Activated CD8-positive, alpha-beta T cell treated with anti-CD3 and anti-CD28 coated beads, Interleukin-2, amount 10 ng/mL, durations not matched to agents 7 days and 5 days (primary cell): Measurements from ENCODE around the gene NUTM2G. TPM values are rescaled to one million over a fixed set of nuclear protein-coding genes. Genes with fewer than 3 reads are reported as not detected.
"Not testable (repeated sequence)": the region's sequence is repeated elsewhere in the genome, so short reads cannot be mapped to it uniquely, and the experiment has no call there.

Experiments
- ATAC-seq: fragments of 150-1000 bp; cut with Tn5 transposase; one replicate; pipeline ENCODE4 v1.10.0; 2021; ENCODE audit warnings: moderate library complexity
- CTCF ChIA-PET: fragments of 350-600 bp; sonication (Branson Sonifier 250); formaldehyde crosslinking; loops from one replicate; lab custom pipeline; 2021; ENCODE audit warnings: antibody characterized with exemption; lab: Charles Lee
- POLR2A ChIA-PET: fragments of 350-600 bp; sonication (Branson Sonifier 250); formaldehyde crosslinking; loops from one replicate; lab custom pipeline; 2021; ENCODE audit warnings: antibody characterized with exemption; lab: Charles Lee
- DNase-seq: peaks from one replicate; pipeline ENCODE4 v3.0.0-alpha.2; 2020
- H3K27ac Mint-ChIP-seq: one replicate; pipeline ENCODE4 v1.8.0; 2021; ENCODE audit warnings: mild to moderate bottlenecking, mixed read lengths
- H3K27me3 Mint-ChIP-seq: one replicate; pipeline ENCODE4 v1.8.0; 2021; ENCODE audit warnings: low read depth, mixed read lengths
- H3K36me3 Mint-ChIP-seq: one replicate; pipeline ENCODE4 v1.8.0; 2021; ENCODE audit warnings: low read depth, mixed read lengths
- H3K4me1 Mint-ChIP-seq: one replicate; pipeline ENCODE4 v1.8.0; 2021; ENCODE audit warnings: low read depth, mixed read lengths
- H3K4me3 Mint-ChIP-seq: one replicate; pipeline ENCODE4 v1.8.0; 2021; ENCODE audit warnings: mild to moderate bottlenecking, mixed read lengths
- H3K9me3 Mint-ChIP-seq: one replicate; pipeline ENCODE4 v1.8.0; 2022; ENCODE audit warnings: mixed read lengths; ENCODE audit not compliant: insufficient read depth
- total RNA-seq, 2 experiments: library from RNA; stranded (reverse); gene quantifications; one replicate each; pipeline ENCODE4 v1.2.3, GENCODE V29; 2021

NUTM2G gene
- total RNA-seq, 2 experiments from 2014 or later = not detected

DNA sequence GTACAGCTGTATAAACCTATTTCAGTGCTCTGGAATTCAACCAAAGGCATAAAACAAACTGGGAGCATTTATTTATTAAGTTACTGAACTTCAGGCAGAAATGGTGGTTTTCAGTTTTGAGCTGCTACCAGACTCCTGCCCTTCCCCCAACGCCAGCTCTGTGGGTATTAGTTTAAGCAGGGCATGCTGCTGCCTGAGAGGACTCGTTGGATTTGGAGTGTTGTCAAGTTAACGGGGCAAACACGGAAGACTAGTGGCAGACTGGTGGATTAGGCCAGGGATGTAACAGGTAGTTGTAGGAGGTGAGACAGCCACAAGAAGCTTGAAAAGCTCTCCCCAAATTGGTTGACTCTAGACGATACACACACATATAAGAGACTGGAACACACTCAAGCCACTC, 38.9 kb downstream of the NUTM2G start:
- H3K4me3 Mint-ChIP-seq, DNase-seq, H3K36me3 Mint-ChIP-seq, H3K9me3 Mint-ChIP-seq, H3K27ac Mint-ChIP-seq, H3K27me3 Mint-ChIP-seq, CTCF ChIA-PET, H3K4me1 Mint-ChIP-seq, ATAC-seq, POLR2A ChIA-PET: not testable (repeated sequence)

DNA sequence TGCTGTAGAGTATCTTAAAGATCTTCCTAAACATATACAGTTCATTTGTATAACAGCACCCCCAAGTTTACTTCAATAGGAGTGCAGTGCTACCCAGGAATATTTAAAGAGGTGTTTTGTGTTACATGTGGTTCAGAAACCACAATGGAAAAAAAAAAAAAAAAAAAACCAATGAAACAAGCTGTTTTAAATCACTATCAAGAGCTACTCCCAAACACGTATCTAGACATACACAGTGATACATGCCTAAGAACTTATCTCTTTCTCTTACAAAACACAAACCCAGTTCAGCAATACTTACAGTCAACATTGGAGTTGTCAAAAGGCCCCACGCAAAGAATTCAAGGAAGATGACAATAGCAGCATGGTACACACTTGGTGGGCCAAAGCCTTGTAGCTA, 43.9 kb downstream of the NUTM2G start:
- CTCF ChIA-PET, H3K4me3 Mint-ChIP-seq, POLR2A ChIA-PET, H3K27me3 Mint-ChIP-seq, H3K9me3 Mint-ChIP-seq, H3K27ac Mint-ChIP-seq, DNase-seq: not testable (repeated sequence)
- ATAC-seq = peak; percentile 36
- H3K36me3 Mint-ChIP-seq = peaks cover 11% of the 10 kb centered on the region
- H3K4me1 Mint-ChIP-seq = peaks cover 16% of the 10 kb centered on the region

GRCh38 chr9:96974037-96974436, 45.4 kb downstream of the NUTM2G start:
- H3K4me1 Mint-ChIP-seq = peaks cover 14% of the 10 kb centered on the region
- H3K36me3 Mint-ChIP-seq, POLR2A ChIA-PET, H3K4me3 Mint-ChIP-seq, ATAC-seq, H3K27ac Mint-ChIP-seq, CTCF ChIA-PET, DNase-seq, H3K9me3 Mint-ChIP-seq, H3K27me3 Mint-ChIP-seq: not testable (repeated sequence)

- H3K36me3 Mint-ChIP-seq, ATAC-seq, CTCF ChIA-PET, H3K9me3 Mint-ChIP-seq, POLR2A ChIA-PET, DNase-seq, H3K27me3 Mint-ChIP-seq, H3K4me3 Mint-ChIP-seq, H3K4me1 Mint-ChIP-seq, H3K27ac Mint-ChIP-seq: not testable (repeated sequence)
Observed at GRCh38 chr9:96983496-96984122, 55.0 kb downstream of the NUTM2G start.

GRCh38 chr9:96984139-96984538, 55.5 kb downstream of the NUTM2G start:
- DNase-seq, H3K4me1 Mint-ChIP-seq, H3K27me3 Mint-ChIP-seq, H3K9me3 Mint-ChIP-seq, H3K36me3 Mint-ChIP-seq, H3K27ac Mint-ChIP-seq, POLR2A ChIA-PET, ATAC-seq, H3K4me3 Mint-ChIP-seq, CTCF ChIA-PET: not testable (repeated sequence)

GRCh38 chr9:96984887-96985286, 56.2 kb downstream of the NUTM2G start:
- H3K4me3 Mint-ChIP-seq, POLR2A ChIA-PET, H3K4me1 Mint-ChIP-seq, CTCF ChIA-PET, H3K36me3 Mint-ChIP-seq, ATAC-seq, H3K27me3 Mint-ChIP-seq, H3K9me3 Mint-ChIP-seq, H3K27ac Mint-ChIP-seq, DNase-seq: not testable (repeated sequence)

Other genes starting within 250 kb of the NUTM2G start
- gene ZNF510, start 150.8 kb upstream of the NUTM2G start, total RNA-seq = 10 to 100 TPM; 11.3 TPM
- 1 to 10 TPM; 3.9 to 4.3 TPM for gene ZNF782, start 74.3 kb upstream of the NUTM2G start, total RNA-seq
- gene CTSV, start 110.3 kb downstream of the NUTM2G start, total RNA-seq = under 1 TPM; 0.29 to 0.31 TPM